Non-pigmented ciliary epithelial cell (primary cell): ENCODE measurements around the gene AGAP1.

ENCODE experiments used
- DNase-seq: peaks from one replicate; pipeline ENCODE4 v3.0.0-alpha.2; 2010; ENCODE audit warnings: low read depth

Gene AGAP1

DNA sequence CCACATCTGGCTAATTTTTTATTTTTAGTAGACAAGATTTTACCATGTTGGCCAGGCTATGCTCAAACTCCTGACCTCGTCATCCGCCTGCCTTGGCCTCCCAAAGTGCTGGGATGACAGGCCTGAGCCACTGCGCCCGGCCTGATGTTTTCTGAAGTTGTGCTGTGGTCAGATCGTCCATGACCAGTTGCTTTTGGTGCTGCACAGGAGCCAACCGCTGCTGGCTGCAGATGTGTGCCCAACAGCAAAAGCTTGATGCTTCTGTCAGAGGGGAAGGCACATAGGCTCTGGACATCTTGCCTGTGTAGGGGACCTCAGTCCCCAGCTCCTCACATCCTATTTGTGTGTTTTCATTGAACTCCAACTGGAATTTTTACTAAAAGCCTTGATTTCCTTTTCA is 218.3 kb downstream of the AGAP1 start:
- DNase-seq, result no peak

GRCh38 chr2:235713189-235713588 is 219.3 kb downstream of the AGAP1 start:
- DNase-seq, result no peak

DNA sequence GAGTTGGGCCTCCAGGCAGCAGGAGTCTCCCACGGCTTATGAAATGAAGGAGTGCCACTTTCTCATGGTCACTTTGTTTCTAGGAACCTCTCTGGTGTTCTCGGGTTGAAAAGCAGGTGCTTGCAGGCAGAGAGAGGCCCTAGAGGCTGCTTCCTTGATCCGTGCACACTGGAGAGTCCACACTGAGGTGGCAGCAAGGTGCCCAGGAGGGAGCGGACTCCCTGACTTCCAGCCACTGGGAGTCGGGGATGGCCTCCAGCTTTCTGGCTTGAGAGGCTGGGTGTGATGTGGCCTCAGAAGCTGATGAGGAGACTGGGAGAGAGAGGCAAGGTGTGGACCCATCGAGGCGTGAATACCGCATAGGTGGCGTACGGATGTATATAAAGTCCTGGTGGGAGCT is 221.8 kb downstream of the AGAP1 start:
- no peak for DNase-seq

DNA sequence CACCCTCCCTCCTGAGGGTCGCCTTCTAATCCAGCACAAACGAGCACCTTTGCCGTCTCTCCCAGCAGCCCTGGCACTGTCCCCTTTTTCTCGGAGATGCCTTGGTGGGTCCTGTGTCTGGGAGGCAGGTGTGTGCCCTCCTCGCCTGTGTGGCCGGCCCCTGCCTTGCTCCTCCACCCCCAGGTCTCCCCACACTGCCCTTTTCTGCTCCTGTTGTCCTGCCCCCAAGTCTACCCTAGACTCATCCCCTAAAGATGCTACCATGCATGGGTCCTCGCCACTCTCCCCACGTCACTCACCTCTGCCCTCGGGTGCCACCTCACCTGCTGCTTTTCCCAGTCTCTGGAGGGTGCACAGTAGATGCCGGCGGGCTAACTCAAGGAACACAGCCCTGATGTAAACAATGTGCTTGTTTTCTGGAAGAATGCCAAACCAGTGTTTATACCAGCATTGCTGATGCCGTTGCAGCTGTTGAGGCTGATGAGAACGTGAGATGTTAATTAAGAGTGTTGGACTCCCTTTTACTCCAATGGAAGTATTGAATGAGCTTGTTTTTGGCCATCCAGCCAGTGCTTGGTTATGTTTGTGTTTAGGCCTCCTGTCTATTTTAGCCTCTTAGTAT is 223.1 kb downstream of the AGAP1 start:
- DNase-seq, result no peak

DNA sequence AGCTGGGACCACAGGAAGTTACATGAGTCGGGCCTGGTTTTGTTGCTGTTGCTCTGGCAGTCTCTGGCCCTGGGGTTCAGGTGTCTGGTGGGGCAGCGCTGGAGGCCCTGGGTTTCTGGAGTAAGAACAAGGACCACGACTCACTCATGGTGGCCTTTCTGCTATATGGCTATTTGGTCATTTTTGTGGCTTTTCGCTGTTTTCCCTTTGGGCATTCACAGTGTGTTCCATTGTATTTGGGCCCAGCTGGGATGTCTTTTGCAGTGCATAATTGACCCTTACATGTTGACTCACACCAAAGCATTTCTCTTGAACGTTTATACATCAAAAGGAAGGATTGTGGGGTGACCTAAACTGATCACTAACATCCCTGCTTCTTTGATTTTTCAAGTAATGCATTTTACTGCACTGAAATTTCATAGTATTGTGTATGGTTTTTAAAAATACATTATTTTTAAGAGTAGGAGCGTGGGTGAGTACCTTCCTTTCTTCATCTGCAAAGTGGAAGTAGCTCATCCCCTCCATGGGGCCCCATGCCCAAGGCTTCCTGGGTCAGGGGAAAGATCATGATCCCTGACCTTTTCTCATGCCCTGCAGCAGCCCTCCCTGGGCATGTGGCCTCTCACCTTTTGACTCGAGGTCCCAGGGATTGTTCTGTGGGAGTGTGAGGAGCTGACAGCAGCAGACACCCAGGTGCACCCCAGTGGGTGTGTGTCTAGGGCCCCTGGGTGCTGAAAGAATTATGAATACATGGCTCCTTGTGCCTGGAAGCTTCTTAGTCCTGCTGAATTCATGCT is 225.5 kb downstream of the AGAP1 start:
- no peak for DNase-seq

GRCh38 chr2:235721625-235722024 is 227.8 kb downstream of the AGAP1 start:
- DNase-seq, result no peak

- DNase-seq, result no peak
Observed at GRCh38 chr2:235722869-235723268, 229.0 kb downstream of the AGAP1 start.

DNA sequence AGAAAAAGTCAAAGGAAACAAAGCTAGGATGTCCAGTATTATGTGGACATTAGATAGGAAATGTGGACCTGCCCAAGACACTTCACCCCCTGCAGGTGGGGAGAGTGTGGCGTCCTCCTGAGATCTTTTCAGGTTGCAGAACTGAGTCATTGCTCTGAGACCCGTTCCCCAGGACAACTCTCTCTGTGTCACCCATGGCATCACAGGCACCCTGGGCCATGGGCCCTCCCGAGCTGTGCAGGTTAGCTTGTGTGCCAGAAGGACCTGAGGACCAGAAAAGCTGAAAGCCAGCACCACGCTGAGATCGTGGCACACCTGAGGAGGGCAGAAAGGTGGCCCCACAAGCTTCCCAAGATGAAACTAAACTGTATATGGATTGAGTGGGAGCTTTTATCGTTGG is 229.5 kb downstream of the AGAP1 start:
- DNase-seq, result no peak

DNA sequence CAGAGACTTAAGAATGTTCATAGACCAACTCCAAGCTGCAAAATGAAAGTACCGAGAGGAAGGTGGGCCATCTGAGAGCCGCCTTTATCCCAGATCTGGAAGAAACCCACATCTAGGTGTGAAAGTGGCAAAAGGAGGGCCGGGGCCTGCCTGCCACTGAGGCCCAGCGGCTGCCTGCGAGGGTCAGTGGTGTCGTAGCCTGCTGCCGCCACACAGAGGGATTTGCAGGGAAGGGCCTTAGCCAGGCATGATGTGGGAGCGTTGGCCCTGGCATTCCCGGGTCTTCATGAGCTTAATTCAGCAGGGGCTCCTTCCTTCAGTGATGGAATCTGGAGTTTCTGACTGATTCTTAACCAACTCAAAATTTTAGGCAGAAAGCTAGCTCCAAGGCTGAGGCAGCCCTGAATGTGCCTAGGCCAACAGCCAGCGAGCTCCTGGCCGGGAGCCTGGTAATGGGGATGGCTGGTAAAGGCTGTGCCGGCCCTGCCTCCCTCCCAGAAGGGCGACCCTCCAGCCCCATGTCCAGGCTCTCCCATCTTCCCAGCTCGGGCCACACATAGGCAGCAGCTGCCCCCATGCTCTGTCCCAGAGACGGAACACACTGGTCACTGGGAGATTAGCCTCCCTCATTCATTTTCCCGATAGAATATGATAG is 230.1 kb downstream of the AGAP1 start:
- no peak for DNase-seq

DNA sequence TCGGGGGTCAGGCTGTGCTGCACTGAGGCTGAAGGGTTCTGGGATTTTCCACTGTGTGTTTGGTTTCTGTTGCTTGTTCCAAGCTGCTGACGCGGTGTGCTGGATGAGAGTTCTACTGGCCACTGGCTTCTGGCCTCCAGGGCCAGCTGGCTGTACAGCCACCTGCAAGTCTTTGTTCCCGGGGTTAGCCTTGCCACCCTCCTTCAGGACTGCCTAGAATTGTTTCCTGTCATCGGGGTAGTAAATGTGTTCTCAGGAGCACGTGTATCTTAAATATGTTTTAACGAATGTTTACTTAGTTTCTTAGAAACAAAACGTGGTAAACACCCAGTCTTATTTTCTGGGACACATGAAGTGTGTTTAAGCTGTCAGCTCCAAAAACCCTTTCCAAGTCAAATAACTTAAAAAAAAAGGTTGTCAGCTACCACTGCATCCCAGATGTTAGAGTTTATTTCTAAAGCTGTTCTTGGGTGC is 231.2 kb downstream of the AGAP1 start:
- no peak for DNase-seq

- no peak for DNase-seq
Observed at GRCh38 chr2:235725841-235726240, 232.0 kb downstream of the AGAP1 start.

DNA sequence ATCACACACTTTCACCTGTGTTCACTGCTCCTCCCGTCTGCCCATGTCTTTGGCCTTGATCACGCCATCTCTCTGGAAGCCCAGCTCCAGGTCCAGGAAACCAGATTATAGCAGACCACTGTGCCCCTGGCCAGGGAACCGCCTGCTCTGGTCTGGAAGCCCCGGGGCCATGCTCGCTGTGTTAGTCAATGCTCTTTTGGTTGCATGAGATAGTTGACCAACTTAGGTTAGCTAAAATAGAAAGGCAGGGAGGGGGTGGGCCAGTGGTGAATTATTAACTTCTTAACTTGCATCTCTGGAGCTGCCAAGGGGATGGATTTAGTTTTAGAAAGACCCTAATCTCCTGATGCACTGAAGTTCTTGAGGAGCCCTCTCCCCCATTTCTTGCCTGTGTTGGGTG is 232.7 kb downstream of the AGAP1 start:
- DNase-seq, result no peak

DNA sequence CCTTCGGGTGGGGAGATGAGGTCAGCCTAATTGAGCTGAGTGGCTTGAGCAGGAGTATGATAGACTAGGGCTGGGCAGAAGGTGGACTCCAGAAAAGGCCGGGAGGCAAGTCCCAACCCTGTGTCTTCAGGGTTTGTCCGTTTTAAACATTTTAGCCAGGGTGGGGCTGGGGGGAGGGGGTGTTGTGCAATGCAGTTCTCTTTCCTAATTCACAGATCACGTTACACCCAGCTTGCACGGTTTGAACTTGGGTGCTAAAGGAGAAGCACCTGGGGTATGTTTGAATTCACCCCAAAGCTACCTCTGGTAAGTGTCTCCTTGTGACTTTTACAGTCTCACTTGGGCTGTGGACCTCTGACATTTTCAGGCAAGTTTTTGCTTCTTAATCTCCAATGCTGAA is 233.3 kb downstream of the AGAP1 start:
- no peak for DNase-seq

DNA sequence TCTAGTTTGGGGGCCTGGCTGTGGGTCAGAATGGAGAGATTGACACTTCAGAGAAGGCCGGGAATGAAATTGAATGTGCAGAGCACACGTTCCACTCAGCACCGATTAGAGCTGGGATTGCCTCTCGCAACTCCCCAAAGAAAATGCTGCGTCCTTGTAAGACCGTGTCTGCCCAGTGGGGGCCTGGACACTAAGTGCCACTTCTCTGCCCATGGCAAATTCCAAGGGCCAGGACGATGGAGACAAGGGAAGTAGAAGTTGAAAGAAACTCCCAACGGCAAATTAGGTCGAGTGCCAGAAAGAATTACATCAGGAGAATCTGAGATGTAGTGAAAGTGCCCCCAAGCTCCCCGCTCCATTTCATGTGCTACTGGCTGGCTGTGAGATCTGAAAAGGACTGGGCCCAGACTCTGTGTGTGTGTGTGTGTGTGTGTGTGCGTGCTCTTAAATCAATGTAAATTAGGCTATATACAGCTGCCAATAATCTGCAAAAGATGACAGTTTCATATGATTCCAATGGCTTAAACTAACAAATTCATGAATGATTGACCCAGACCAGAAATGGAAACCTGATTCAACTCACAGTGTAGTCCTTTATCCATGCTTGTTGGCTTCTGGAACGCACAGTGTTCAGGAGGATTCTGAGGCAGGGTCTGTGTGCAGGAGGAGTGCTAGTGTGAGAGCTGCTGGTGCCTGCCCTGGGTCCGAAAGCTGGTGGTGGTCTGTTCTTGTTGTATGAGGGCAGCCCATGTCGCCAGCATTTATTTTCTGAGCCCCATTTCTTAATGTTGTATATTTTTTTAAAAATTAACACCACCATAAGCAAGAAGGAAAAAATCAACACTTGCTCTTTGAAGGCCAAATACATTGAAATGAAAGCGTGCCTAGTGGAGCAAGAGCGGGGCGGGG is 234.3 kb downstream of the AGAP1 start:
- DNase-seq, result no peak

DNA sequence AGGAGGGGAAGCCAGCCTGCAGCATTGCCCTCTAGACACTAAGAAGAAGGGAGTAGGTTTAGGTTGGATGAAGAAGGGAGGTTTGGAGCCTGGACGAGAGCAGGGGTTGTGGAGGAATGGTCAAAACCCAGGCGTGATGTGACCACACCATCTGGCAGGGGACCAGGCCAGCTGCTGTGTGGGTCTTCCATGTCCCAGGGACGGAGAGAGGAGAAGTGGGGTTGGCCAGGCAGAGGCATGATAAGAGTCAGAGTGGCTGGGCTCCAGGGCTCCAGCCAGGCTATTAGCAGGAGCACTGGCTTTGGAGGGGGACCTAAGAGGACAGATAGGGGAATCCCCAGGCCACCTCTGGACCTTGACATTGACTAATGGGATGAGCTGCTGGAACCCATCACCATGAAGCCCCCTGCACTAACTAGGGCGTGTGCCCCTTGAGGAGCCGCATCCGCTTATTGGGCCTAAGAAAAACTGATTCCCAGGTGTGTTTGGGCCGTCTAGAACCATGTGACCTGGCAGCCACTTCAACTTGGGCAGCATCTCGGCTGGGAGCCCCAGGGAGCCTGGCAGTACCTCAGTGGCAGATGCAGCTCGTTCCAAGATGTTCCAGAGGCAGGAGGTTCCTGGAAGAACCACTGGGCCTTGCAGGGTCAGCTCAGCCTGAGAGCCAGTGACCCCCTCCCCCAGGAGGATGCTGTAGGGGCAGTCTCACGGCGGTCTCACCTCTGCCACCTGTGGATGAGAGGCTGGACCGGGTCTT is 235.1 kb downstream of the AGAP1 start:
- DNase-seq, result no peak

DNA sequence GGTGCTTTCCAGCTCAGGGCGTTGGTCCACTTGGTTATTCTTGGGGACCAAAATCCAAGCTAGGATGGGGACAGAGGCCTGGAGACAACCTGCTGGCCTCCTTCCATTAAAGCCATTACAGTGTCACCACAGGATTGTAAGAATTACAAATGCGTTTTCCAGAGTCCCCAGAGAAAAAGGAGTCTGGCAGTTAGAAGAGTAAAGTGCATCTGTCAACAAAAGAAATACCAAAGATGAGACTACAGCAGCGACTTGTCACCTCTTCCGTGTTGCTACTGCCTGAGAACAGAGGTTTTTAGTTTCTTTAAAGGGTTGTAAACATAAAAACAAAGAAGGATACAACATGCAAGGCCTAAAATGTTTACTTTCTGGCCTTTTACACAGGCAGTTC is 235.7 kb downstream of the AGAP1 start:
- DNase-seq, result no peak

GRCh38 chr2:235730115-235730514 is 236.3 kb downstream of the AGAP1 start:
- DNase-seq, result no peak

DNA sequence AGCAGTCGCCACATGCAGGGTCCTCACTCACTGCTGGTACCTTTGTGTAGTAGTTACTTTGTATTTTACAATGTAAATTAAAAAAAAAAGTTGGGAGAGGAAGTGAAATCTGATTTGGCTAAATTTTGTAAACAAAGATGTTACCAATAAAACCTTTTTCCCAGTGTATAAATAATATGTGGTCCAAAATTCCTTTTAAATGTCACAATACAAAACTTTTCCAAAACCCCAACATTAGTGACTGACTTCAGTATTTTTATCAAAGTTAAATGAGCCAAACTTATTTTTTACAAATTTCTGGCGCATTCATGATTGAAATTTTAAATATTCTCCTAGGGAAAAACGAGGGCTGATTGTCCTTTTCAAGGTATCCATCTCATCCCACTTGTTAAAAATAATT is 239.9 kb downstream of the AGAP1 start:
- no peak for DNase-seq

DNA sequence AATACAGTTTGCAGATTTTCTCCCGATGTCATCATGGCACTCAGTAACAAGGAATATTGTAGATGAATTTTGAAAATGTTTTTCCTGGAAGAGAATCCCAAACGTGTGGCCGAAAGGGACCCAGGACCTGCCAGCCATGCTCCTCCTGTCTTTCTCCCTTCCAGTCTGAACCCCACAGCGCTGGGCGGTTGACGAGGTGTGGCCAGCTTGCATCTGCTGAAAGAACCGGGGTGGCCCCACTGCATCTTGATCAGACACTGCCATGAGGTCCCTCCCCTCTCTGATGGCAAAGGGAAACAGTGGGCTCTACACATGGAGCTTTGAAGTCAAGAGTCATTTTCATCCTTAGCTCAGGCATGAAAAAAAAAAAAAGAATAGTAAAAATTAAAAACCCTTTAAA is 240.3 kb downstream of the AGAP1 start:
- no peak for DNase-seq

DNA sequence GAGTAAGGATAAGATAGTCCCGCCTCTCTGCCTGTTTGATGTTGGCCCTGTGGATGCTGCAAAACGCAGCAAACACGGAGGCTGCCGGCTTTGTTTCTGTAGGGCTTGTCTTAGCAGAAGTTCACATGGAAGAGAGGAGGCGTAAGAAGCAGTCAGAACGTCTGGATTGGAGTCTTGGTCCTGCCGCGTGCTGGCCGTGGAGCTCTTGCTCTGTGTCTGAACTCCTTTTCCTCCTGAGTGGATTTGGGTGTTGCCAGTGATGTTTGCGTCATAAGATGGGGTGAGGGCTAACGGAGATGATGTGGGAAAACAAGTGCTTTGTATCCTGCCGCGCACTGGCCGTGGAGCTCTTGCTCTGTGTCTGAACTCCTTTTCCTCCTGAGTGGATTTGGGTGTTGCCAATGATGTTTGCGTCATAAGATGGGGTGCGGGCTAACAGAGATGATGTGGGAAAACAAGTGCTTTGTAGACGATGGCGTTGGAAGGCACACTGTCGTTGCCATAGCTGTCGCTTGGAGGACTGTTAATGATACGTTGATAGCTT is 240.9 kb downstream of the AGAP1 start:
- DNase-seq, result no peak

- DNase-seq, result no peak
Observed at GRCh38 chr2:235737396-235737795, 243.6 kb downstream of the AGAP1 start.
